ENCODE results near the gene FKBP10. TPM values are rescaled to one million over a fixed set of nuclear protein-coding genes. Genes with fewer than 3 reads are reported as not detected.
A peak's percentile ranks its signal among the peaks of the same experiment; 100 is the strongest.

FKBP10 gene
- total RNA-seq, 1 experiment from 2014 or later = 142 TPM

- ChIA-PET CTCF (interaction anchor here (0.7 to 2.1 kb wide), 3 partner anchors 20 to 45 kb away, joined by 3 to 8 read pairs (median 3); no protein-coding TSS in a partner anchor), POLR2A (interaction anchor here (1.7 to 18.0 kb wide), 2 partner anchors 22 to 32 kb away, joined by 6 to 599 read pairs; partner anchors contain the start of genes FKBP10 and P3H4)
- TF ChIP-seq, protein P1, sequence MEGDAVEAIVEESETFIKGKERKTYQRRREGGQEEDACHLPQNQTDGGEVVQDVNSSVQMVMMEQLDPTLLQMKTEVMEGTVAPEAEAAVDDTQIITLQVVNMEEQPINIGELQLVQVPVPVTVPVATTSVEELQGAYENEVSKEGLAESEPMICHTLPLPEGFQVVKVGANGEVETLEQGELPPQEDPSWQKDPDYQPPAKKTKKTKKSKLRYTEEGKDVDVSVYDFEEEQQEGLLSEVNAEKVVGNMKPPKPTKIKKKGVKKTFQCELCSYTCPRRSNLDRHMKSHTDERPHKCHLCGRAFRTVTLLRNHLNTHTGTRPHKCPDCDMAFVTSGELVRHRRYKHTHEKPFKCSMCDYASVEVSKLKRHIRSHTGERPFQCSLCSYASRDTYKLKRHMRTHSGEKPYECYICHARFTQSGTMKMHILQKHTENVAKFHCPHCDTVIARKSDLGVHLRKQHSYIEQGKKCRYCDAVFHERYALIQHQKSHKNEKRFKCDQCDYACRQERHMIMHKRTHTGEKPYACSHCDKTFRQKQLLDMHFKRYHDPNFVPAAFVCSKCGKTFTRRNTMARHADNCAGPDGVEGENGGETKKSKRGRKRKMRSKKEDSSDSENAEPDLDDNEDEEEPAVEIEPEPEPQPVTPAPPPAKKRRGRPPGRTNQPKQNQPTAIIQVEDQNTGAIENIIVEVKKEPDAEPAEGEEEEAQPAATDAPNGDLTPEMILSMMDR (IDR thresholded peaks at IDR 0.05; ENCODE audit: unreplicated experiment) = no peak
- intact Hi-C loops (cut with micrococcal nuclease) = no loop called here
- Mint-ChIP-seq H3K36me3 (ENCODE audit: insufficient read depth, unreplicated experiment) (peaks cover 48% of the 10 kb centered on the region), H3K27me3 (ENCODE audit: insufficient read depth, unreplicated experiment) (no peaks in the 10 kb centered on the region), H3K4me1 (ENCODE audit: insufficient read depth, unreplicated experiment) (peaks cover 26% of the 10 kb centered on the region), H3K27ac (ENCODE audit: low read depth, unreplicated experiment) (peak overlapping the region; percentile 64), H3K4me3 (ENCODE audit: unreplicated experiment) (no peak overlapping the region), H3K9me3 (ENCODE audit: unreplicated experiment) (no peaks in the 10 kb centered on the region)
- BruUV-seq (replicated peaks) = no TSS peak
- DNase-seq (ENCODE audit: unreplicated experiment) = no peak
Measured at GRCh38 chr17:41782142-41782541, 30.7 kb upstream of the FKBP10 start.

GRCh38 chr17:41784207-41784744 is 28.5 kb upstream of the FKBP10 start:
- no peaks in the 10 kb centered on the region for H3K27me3 Mint-ChIP-seq (ENCODE audit: insufficient read depth, unreplicated experiment)
- ChIA-PET CTCF (interaction anchor here (0.6 to 4.3 kb wide), 7 partner anchors 11 to 565 kb away, joined by 3 to 73 read pairs (median 7); no protein-coding TSS in a partner anchor), POLR2A (interaction anchor here (0.7 to 18.0 kb wide), 11 partner anchors 9 to 1289 kb away, joined by 3 to 599 read pairs (median 15); partner anchors contain the start of genes ACLY, CNP, EIF1 and FKBP10)
- peak; percentile 96 for DNase-seq (ENCODE audit: unreplicated experiment)
- H3K27ac Mint-ChIP-seq (ENCODE audit: low read depth, unreplicated experiment) = peak overlapping the region; percentile 70
- intact Hi-C loops (cut with micrococcal nuclease) = loop anchor here (1.0 kb wide), 1 partner anchor 11 kb away; no protein-coding TSS in a partner anchor
- peaks cover 33% of the 10 kb centered on the region for H3K36me3 Mint-ChIP-seq (ENCODE audit: insufficient read depth, unreplicated experiment)
- H3K4me3 Mint-ChIP-seq (ENCODE audit: unreplicated experiment) = peak overlapping the region; percentile 74
- H3K4me1 Mint-ChIP-seq (ENCODE audit: insufficient read depth, unreplicated experiment) = peaks cover 33% of the 10 kb centered on the region
- H3K9me3 Mint-ChIP-seq (ENCODE audit: unreplicated experiment) = no peaks in the 10 kb centered on the region
- TF ChIP-seq, protein P1 (IDR thresholded peaks at IDR 0.05; ENCODE audit: unreplicated experiment) = no peak
- BruUV-seq (replicated peaks) = no TSS peak

GRCh38 chr17:41785091-41785858 is 27.5 kb upstream of the FKBP10 start:
- Mint-ChIP-seq H3K27me3 (ENCODE audit: insufficient read depth, unreplicated experiment) (no peaks in the 10 kb centered on the region), H3K36me3 (ENCODE audit: insufficient read depth, unreplicated experiment) (peaks cover 29% of the 10 kb centered on the region), H3K9me3 (ENCODE audit: unreplicated experiment) (no peaks in the 10 kb centered on the region), H3K4me1 (ENCODE audit: insufficient read depth, unreplicated experiment) (peaks cover 34% of the 10 kb centered on the region), H3K4me3 (ENCODE audit: unreplicated experiment) (peak overlapping the region; percentile 74), H3K27ac (ENCODE audit: low read depth, unreplicated experiment) (peak overlapping the region; percentile 70)
- ChIA-PET POLR2A (interaction anchor here (0.5 to 18.0 kb wide), 22 partner anchors 10 to 369 kb away, joined by 3 to 599 read pairs (median 6); partner anchors contain the start of genes ACLY, CNP, DNAJC7 and EIF1), CTCF (interaction anchor here (0.6 to 4.3 kb wide), 16 partner anchors 10 to 1356 kb away, joined by 3 to 73 read pairs (median 4); no protein-coding TSS in a partner anchor)
- TF ChIP-seq, protein P1 (IDR thresholded peaks at IDR 0.05; ENCODE audit: unreplicated experiment) = no peak
- TSS peak; percentile 44 for BruUV-seq (replicated peaks)
- DNase-seq (ENCODE audit: unreplicated experiment) = peak; percentile 58
- intact Hi-C loops (cut with micrococcal nuclease) = no loop called here

DNA sequence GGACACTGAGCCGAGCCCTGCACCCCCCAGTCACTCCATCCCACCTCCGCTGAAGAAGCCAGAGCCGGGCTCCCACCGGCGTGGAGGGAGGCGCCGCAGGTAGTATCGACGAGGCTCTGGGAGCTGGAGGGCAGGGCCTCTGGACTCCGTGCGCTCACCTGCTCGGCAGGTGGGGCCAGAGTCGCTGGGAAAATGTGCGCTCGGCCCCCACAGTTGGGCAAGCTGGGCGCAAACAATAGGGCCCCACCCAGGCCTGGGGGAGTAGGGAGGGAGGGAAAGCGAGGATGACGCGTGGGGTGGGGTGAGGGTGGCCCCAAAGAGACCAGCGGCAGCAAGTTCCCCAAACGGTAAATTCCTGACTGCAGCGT is 27.0 kb upstream of the FKBP10 start:
- POLR2A ChIA-PET = interaction anchor here (0.5 to 18.0 kb wide), 27 partner anchors 10 to 1805 kb away, joined by 3 to 599 read pairs (median 6); partner anchors contain the start of genes ACLY, CNP, DNAJC7 and EIF1
- Mint-ChIP-seq H3K4me1 (ENCODE audit: insufficient read depth, unreplicated experiment) (peaks cover 34% of the 10 kb centered on the region), H3K4me3 (ENCODE audit: unreplicated experiment) (peak overlapping the region; percentile 74), H3K36me3 (ENCODE audit: insufficient read depth, unreplicated experiment) (peaks cover 26% of the 10 kb centered on the region), H3K27ac (ENCODE audit: low read depth, unreplicated experiment) (peak overlapping the region; percentile 70), H3K27me3 (ENCODE audit: insufficient read depth, unreplicated experiment) (no peaks in the 10 kb centered on the region), H3K9me3 (ENCODE audit: unreplicated experiment) (no peaks in the 10 kb centered on the region)
- BruUV-seq (replicated peaks) = no TSS peak
- peak; percentile 93 for DNase-seq (ENCODE audit: unreplicated experiment)
- intact Hi-C loops (cut with micrococcal nuclease) = loop anchor here (1.0 kb wide), 1 partner anchor 15 kb away; no protein-coding TSS in a partner anchor
- TF ChIP-seq, protein P1 (IDR thresholded peaks at IDR 0.05; ENCODE audit: unreplicated experiment) = no peak
- CTCF ChIA-PET = interaction anchor here (0.6 to 4.3 kb wide), 15 partner anchors 9 to 188 kb away, joined by 3 to 73 read pairs (median 5); no protein-coding TSS in a partner anchor

Data from MCF 10A (cell line).